HG03196 (cell line): ENCODE measurements around the gene PRKAG2.

Experiments
- ATAC-seq: cut with Tn5 transposase; IDR thresholded peaks from one replicate; pipeline ENCODE4 v1.9.1; 2021; ENCODE audit not compliant: unreplicated experiment

PRKAG2 gene

DNA sequence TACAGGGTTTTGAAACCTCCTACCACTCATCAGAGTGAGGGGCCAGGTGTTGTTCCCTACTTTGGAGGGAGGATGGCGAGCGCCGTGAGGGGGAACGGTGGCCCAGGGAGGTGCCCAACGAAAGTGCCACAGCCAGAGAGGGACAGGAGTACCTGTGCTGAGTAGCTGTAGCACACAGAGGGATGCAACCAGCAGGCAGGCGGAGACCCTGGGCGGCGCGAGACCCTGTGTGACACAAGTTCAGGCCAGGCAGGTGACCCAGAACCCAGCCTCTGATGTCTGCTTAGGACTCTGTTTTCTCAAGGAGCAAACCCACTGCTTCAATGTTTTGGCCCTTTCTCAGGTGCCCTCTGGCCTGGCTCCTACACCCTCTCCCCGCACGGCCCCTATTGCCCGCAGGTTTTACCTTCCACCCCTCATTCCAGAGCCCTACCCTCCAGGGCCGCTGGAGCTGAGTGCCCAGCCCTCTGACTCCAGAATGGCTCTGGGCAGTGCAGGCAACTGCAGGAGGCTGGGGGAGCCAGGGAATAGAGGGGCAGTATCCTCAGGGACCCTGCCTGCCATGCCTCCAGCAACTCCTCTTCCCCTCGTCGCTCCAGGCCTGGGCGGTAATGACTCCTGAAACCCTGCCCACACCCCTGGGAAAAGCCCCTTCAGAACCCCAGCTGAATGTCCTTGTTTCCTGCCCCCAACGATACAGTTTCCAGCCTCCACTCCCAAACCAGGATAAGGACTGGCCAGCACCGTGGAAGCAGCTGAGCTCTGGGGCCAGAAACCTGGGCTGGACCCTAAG lies 193.1 kb downstream of the PRKAG2 start:
- ATAC-seq: no peak

DNA sequence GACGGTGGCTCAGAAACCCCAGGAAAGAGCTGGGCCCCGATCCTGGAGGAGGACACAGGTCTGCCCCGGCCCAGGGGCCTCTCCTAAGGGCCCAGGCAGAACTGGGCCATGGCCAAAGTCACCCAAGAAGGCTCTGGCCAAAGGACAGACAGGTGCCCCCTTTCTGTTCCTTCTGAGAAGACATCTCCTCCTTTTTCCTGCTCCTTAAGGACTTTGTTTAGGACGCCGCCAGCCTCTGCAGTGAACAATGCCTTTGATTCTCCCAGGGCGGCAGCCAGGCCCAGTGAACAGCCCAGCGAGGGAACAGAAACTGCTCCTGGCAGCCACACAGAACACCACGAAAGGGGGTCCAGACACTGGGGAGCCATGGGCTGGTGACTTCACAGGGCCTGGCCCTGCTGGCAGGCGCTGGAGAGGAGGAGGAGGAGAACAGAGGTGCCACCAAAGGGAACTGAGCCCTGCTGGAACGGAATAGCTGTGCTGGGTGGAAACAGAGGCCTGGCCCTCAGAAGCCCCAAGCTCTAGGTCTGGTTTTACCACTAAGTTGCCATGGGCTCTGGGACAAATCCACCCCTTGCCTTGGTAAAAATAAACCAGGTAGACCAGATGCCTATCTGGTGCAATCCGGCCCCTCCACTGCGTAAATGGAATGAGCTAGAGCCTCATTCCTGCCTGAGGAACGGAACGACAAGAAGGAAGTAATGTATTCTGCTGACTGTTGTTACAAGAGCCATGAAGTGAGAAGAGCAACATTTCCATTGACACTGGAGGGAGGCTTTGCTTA lies 193.9 kb downstream of the PRKAG2 start:
- no peak for ATAC-seq

DNA sequence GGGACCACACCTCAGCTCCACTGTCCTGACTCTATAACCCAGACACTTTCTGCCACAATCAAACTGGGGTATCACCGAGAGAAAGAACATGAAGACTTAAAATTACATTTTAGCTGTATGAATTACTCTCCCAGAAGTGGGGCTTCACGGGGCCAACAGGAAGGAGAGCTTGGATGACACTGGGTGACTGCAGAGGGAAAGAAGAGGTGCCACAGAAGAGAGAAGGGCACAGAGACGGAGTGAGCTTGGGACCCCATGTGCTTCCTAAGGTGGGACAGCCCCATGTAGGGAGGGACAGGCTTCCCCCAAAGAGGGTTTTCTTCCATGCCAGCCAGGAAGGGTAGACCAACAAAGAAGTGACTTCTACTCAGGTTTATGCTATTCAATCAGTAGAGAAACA lies 195.2 kb downstream of the PRKAG2 start:
- ATAC-seq: no peak

DNA sequence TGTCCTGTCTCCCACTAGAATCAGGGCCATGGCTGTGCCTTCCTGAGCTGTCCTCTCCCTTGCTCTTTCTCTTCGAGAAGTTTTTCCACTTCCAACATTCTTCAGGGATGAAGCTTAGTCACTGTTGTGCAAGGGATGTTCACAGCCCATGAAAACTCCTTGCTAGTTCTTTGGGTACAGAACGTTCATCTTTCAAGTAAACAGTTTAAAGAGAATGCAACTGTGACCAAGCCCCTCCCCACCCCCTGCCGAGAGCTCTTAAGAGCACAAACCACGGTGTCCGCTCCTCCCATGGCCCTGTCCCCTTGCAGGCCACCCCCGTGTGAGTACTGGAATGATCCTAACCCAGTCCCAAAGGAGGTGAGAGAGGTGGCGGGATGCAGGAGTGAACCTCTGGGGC lies 196.1 kb downstream of the PRKAG2 start:
- no peak for ATAC-seq

DNA sequence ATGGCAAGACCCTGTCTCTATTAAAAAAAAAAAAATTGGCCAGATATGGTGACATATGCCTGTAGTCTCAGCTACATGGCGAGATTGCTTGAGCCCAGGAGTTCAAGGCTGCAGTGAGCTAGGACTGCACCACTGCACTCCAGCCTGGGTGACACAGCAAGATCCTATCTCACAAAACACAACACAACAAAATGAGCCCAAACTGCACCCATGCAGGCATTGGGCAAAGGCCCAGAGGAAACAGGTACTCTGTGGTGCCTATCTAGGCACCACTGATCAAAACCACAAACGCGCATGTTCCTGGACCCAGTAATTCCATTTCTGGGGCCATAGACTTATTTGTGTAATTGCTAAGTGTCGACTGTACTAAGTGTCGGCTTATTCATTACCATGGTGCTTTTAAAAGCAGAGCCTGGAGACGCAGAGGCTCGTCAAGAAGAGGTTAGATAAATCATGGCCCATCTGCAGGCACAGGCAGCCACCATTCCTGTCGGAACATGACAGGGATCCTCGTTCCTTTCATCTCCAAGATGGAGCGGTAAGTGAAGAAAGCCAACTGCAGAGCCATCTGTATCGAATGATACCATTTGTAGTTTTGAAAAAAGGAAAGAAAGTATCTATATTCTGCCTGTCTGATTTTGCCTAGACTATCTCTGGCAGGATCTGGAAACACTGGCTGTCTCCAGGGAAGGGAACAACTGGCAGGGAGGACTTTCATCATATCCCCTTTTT lies 196.9 kb downstream of the PRKAG2 start:
- no peak for ATAC-seq

DNA sequence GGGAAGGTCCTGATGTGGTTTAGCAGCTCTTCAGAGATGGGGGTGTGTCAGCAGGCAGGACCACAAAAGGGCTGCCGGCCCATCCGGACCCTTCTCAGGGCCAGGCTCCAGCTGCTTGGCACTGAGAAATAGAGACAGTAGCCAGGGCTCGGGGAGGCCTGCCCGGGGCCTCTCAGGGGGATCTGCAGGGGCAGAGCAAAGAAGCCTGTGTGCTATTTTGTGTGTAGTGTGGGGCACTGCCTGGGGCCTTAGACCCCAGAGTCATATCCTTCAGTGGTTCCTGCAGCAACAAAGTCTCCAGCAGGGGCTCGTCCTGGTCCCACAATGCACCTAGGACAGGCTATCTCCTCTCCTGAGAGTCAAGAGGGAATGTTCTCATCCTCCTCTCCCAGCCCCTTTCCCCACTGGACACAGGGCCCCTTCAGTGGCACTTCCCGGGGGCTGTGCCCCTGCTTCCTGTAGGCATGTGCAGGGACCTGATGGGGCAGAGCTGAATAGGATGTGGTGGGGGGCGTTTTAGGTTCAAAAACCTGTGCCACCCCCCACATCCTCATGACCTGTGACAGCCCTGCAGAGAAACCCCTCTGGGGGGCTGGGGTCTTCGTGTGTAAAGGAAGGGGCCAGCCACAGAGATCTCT lies 197.7 kb downstream of the PRKAG2 start:
- ATAC-seq: no peak

DNA sequence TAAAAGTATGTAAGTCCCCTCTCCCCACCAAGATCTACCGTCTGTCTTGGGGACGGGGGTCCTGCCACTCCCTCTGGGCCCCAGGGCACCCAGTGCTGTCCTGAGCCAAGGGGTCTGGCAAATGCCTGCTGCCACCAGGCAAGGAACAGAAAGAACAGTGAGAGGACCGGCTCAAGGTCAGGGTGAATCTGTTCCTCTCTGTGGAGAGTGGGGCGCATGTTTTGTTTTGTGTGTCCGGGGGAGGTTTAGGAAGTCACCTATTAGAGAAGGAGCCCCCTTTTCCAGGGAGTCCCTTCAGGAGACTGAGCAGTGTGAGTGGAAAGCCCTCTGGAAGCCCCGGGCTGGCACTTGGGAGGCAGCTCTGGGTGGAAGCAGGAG lies 198.7 kb downstream of the PRKAG2 start:
- no peak for ATAC-seq

DNA sequence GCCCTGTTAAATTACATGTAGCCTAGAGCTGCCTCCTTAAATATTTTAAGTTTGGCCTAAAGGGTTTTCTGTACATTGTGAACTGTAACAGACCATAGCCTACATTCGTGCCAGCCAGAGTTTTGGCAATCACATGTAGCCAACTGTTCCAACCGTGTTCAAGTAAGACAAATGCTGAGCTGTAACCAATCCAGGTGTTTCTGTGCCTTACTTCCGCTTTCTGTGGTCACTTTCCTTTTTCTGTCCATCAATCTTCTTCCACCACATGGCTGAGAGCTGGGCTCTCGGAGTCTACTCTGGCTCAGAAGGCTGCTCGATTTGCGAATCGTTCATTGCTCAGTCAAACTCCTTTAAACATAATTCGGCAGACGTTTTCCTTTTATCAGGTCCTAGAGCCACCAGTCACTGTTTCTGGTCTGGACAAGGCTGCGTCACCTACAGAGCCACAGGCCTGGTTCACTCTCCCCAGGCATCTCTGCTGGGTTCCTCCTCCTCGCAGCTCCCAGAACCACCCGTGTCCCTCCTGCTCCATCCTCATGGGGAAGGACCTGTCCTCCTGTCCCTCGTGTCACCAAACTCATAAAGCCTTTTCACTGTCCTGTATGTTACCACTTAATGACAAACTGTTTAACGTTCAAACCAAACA lies 199.2 kb downstream of the PRKAG2 start:
- ATAC-seq: no peak

DNA sequence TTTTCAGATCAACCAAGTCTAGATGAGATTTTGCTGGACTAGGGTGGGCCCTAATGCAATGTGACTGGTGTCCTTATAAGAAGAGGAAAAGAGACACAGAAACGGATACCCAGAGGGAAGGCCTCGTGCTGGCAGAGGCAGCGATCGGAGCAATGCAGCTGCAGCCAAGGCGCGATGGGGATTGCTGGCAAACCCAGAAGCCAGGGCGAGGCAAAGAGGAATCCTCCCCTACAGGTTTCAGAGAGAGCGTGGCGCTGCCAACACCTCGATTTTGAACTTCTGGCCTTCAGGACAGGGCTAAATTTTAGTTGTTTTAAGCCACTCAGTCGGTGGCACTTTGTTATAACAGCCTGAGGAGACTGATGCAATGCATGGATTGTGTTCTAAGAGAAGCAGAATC lies 200.2 kb downstream of the PRKAG2 start:
- ATAC-seq: no peak

DNA sequence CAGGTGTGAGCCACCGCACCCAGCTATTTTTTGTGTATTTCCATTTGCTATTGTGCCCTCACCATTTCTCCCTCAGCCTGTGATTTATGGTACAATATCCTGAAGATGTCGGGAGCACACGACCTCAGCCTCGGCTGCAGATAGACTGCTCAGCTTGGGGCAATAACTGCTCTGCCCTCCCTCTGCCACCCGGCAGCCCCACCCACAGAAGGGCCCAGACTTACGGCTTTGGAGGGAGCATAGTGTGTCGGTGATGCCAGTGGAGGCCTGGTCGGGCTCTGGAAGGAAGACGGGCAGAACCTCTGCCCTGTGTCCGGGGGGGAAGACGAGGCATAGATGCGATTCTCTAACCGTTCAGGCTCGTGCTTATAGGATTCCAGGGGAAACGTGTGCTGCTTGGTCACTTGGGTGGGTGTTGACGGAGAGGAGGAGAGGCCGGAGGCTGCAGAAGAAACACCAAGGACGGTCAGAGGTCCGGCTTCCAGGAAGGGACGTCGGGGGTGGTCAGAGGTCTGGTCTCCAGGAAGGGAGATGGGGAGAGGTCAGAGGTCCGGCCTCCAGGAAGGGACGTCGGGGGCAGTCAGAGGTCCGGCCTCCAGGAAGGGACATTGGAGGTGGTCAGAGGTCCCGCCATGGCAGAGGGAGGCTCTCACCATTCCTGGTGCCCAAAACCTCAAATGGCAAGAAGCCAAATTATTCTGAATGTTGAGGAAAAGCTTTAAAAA lies 201.6 kb downstream of the PRKAG2 start:
- ATAC-seq: no peak

DNA sequence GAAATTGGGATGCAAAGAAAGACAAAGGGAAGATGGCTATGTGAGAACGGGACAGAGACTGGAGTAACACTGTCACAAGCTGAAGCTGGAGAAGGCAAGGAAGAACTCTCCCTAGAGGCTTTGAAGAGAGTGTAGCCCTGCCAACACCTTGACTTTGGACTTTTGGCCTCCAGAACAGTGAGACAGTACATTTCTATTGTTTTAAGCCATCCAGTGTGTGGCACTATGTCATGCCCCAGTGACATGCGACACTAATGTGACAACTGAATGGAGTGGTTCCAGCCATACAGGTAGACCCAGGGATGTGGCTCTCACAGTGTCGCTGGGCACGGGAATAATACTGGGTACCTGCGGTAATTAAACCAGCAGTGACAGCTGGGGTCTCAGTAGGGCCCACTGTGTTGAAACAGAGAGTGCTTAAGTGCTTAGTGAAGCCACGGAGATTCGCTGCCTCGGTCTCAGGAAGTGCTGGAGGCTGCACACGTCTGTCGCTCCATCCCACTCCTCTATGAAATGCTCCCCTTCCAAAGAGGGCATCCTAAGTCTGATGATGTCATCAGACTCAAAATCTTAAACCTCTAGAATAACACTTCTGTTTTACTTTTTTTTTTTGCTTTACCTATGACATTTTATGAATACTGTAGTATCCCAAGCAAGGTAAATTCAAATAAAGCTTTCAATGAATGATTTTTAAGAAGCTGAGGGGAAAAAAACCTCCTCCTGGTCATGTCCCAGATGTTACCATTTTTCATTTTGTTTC lies 202.6 kb downstream of the PRKAG2 start:
- ATAC-seq: no peak

DNA sequence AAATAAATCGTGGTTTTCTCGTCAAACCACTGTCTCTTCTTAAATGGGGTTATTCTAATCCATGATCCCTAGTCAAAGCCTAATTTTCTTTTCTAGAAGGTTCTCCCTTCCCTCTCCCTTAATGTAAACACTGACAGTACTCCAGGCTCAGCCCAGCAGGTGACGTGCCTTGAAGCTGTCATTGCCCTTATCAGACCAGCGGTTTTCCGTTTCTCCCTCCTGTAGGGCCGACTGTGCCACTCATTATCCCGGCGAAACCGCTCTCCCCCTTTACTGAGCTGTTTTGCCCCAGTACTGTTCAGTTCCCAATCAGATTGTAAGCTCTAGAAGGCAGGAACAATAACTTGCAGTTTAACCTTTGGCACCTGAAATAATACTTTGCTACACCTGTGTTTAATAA lies 203.7 kb downstream of the PRKAG2 start:
- ATAC-seq: no peak

DNA sequence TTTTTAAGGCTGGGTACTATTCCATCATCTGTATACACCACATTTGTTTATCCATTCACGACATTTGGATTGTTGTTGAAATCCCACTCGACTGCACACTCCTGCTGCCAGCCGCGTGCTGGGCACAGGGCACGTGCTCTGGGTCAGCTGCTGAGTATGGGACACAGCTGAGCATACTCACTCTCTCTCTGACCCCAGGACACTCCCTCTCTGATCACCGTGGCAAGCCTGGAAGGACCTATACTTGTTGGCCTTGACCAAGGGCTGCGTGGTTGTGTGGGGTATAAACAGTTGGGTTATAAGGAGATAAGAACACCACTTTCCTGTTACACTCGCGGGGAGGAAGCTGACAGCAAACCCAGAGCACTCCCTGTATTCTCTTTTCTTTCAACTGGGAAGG lies 204.2 kb downstream of the PRKAG2 start:
- ATAC-seq: no peak

DNA sequence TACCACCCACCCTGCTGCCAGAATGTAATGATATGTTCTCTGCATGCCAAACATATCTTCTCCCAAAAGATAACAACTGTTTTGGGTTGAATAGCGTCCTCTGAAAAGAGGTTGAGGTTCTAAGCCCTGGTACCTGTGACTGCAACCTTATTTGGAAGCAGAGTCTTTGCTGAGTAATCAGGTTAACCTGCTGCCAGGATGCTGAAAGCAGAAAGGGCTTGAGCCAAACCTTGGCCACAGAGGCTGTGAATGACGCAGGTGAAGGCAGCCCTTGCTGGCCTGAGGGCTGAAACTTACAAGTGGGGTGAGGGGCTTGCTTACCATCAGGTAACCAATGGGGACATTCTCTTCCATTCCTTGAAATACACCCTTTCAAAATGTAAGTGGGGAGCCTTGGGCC lies 205.4 kb downstream of the PRKAG2 start:
- no peak for ATAC-seq

DNA sequence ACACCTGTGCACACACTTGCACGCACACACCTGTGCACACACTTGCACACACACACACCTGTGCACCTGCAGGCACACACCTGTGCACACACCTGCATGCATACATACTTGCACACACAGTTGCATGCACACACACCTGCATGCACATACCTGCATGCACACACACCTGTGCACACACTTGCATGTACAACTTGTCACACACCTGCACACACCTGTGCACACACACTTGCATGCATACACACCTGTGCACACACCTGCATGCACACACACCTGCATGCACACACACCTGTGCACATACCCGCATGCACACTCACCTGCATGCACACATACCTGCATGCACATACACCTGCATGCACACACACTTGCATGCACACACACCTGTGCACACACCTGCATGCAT lies 207.2 kb downstream of the PRKAG2 start:
- ATAC-seq: no peak

DNA sequence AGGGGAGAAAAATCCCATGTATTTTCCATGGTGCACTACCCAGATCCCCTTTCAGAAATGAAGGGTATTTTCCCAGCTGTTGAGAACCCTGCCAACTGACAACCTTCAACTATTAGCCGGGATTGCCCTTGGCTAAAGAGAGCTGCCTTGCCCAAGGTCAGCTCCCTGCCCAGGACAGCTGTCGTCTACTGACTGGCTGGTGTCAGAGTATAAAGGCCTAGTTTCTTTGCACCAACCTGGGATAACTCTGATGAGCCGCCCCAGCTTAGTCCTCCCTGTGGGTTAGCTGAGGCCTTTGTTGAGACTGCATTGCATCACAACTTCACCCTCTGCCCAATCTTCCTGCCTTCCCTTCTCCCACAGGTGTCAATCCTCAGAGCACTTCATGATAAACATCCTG lies 210.0 kb downstream of the PRKAG2 start:
- ATAC-seq: no peak

DNA sequence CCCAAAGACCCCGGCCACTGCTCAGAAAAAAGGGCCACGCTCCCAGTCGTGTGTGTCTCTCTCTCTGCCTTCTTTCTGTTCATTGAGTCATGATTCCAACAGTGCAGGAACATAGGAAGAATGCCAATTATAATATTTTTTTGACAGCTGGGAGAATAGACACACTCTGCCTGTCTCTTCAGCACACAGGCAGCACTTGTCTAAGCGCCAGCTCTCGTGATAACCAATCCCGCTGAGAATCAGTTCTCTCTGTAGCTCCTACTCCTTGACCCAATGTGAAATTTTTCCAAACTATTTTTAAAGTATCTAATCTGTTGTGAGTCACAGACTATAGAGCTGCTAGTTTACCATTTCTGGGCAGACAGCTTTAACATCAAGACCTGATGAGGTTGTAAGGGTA lies 211.5 kb downstream of the PRKAG2 start:
- ATAC-seq: no peak

DNA sequence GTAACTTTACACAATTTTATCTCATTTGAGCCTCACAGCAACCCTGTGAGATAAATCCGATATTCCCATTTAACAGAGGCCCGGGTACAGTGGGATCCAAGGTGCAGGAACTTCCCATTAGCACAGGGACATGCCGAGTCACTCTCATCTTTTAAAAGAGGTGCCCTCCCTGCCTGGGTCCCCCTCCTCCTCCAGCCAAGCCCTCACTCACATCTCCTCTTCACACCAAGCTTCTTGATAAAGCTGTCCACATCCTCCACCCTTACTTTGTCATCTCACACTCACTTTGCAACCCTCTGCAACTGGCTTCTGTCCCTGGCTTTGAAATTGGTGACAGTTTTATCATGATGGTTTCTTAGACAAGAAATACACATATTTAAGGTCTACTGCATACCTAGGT lies 212.6 kb downstream of the PRKAG2 start:
- ATAC-seq: no peak

DNA sequence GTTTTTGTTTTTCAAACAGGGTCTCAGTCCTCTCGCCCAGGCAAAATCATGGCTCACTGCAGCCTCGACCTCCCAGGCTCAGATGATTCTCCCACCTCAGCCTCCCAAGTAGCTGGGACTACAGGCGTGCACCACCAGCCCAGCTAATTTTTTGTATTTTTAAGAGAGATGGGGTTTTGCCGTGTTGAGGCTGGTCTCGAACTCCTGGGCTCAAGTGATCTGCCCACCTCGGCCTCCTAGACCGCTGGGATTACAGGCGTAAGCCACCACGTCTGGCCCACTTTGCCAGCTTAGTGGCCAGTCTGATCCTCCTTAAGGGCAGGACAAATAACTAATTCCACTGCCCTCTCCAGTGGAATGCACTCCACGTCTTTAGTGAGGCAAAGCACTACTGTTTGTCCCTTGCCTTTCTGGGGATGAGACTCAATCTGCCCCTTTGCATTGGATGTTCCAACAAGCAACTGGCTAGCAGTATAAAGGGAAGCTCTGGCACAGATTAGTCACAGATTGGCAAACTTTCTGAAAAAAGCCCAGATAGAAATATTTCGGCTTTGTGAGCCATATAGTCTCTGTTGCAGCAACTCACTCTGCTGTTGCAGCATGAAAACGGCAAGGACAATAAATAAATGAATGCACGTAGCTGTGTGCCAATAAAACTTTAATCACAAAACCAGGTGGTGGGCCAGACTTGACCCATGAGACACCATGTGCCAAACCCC lies 213.4 kb downstream of the PRKAG2 start:
- no peak for ATAC-seq
